Measurements from ENCODE around the gene CNIH3.

The CNIH3 gene

DNA sequence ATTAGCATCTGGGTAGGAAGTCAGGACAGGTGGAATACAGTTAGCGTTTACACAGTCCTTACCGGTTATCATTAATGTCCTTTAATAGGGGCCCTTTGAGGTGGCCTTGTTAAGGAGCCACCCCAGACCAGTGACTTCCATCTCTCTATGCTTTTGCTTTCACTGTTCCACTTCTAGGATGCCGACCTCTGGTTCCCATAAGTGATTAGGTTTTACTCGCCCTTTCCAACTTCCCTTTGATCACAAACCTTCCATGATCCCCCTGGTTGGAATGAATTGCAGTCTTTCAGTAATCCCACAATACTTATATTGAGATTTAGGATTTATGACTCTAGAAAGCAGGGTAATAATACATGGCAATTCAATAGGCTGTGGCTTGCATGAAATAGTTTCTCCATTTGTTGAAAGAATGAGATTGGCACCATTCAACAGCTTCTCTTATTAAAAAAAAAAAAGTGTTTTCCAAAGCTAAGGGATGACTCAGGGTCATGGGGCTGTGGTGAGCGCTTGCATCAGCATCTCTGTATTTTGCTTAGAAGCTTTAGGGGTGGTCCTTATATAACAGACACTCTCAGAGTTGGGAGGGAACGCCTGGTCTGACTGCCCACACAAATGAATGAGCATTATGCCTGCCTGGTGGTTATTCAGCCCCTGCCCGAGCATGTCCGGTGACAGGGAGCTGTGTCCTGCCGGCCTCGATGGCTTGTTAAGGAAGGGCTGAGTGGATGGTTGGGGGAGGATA lies 110.5 kb downstream of the CNIH3 start:
- DNase-seq: no peak

GRCh38 chr1:224727351-224728289 lies 111.5 kb downstream of the CNIH3 start:
- no peak for DNase-seq

DNA sequence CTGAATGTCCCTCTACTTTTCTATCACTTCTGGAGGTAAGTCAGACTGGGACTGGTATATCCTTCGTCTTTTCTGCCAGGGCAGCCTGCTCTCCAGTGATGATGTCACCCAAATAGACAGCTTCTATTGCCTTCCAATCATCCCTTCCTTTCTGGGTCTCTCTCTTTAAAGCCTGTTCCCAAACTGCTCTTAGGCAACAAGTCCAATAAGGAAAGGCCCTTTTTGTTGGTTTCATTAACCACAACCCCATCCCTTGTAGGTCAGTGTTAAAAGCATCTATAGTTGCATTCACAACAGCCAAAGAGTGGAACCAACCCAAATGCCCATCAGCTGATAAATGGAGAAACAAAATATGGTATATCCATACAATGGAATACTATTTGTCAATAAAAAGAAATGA lies 114.4 kb downstream of the CNIH3 start:
- no peak for DNase-seq

DNA sequence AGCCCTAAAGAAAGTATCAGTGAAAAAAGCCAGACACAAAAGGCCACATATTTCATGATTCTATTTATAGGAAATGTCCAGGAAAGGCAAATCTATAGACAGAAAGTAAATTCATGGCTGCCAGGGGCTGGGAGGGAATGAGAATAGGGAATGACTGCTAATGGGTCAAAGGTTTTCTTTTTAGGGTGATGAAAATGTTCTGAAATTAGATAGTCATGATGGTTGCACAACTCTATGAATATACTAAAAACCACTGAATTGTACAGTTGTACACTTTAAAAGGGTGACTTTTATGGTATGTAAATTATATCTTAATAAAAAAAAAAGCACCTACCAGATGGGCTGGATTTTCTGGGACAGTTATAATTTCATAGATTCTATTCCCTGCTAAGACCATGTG lies 114.8 kb downstream of the CNIH3 start:
- no peak for DNase-seq

DNA sequence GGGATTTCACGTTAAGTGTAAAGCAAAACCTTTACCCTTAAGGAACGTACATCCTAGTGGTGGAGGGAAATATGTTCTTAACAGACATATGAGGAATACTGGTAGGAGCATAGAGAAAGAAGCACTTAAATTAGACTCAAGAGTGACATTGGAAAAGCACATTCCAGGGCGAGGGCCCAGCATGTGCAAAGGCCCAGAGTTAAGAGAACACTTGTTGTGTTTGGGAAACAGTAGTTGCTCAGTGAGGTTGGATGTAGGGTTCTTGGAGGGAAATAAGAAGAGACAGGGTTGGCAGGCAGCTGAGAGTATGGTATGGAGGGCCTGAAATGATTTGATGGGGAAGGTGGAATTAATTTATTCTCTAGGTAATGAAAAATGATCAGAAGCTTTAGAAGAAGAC lies 115.5 kb downstream of the CNIH3 start:
- DNase-seq: no peak

GRCh38 chr1:224732377-224733026 lies 116.4 kb downstream of the CNIH3 start:
- DNase-seq: no peak

DNA sequence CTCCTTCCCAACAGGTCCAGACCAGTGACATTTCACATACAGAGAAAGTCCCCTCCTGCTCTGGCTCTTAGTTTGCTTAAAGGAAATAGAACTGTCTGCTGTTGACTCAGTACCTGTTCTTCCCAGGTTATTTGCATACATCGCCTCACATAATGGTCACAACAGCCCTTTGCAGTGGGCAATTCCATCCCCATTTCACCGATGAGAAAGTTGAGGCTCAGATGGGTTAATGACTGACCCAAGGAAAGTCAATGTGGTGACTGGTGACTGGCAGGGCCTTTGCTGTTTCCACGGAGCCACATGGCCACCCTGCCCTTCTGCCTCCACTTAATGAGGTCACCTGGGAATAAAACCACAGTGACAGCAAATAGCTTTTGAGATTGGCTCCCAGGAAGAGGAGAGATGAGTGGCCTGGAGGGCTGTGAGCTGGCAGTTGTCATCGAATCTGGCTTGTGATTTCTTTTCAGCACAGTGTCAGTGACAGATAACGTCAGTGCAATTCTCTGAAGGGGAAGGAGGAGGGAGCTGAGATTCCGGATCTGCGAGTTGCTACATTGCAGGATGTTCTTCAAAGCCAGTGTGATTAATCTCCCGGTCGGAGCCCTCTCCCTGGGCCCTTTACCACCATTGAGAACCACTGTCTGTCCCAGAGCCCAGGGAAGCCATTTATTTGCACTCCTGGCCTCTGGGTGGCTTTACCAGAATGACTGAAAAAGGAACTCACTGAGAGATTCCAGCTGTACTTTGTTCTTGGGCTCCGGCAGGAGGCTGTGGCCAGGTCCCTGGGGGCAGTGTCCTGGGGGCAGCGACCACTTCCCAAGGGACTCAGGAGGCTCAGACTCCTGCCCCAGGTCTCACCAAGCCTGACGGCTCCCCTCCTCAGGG lies 117.2 kb downstream of the CNIH3 start:
- DNase-seq: no peak

GRCh38 chr1:224734261-224734935 lies 118.3 kb downstream of the CNIH3 start:
- DNase-seq: no peak

GRCh38 chr1:224735159-224735558 lies 119.0 kb downstream of the CNIH3 start:
- no peak for DNase-seq

- no peak for DNase-seq
Observed at GRCh38 chr1:224736619-224737352, 120.7 kb downstream of the CNIH3 start.

DNA sequence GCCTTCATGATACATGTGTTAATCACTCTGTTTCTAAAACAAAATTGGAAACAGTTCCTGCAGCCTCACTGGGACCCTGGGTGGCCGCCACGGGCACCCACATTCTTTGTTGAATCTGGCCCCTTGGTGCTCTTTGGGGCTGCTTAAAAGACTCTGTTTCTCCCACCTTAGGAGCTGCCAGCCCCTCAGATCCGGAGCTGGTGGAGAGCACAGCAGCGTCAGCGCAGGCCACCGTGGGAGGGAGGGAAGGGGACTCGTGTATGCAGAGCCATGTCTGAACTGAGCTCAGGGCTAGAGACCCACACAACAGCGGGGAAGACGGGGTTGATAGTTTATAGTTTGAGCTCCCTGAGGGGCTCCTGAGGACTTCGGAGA lies 121.2 kb downstream of the CNIH3 start:
- no peak for DNase-seq

DNA sequence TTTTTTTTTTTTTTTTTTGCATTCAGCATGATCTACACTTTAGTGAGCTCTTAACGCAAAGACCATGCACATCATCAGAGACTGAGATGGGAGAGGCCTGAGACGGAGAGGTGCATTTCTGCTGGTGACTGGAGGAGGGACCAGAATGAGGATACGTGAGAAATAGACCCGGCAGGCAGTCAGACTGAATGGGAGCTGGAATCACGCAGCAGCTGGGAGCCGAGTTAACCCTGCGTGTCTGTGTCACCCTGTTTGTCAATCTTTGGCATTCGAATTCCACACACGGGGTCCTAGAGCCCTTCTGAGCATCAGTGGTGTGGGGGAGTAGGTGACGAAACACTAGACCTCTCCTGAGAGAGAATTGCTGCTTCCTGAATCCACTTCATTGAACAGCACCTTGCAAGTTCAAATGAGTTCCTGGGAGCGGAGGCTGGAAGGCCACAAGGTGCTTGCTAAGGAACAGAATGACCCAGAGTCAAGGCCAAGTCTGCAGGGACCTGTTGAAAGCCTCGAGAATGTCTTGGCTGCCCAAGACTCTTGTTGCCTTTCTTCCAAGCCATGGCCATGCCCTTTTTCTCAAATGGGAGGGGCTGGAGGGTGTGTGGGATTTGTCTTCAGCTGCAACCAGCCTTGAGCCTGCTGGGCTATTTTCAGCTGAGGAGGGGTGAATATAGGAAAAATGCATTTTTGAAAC lies 123.3 kb downstream of the CNIH3 start:
- DNase-seq: no peak

GRCh38 chr1:224739997-224740684 lies 124.0 kb downstream of the CNIH3 start:
- DNase-seq: no peak

- no peak for DNase-seq
Observed at GRCh38 chr1:224740685-224741052, 124.6 kb downstream of the CNIH3 start.

GRCh38 chr1:224742349-224742748 lies 126.2 kb downstream of the CNIH3 start:
- DNase-seq: no peak

DNA sequence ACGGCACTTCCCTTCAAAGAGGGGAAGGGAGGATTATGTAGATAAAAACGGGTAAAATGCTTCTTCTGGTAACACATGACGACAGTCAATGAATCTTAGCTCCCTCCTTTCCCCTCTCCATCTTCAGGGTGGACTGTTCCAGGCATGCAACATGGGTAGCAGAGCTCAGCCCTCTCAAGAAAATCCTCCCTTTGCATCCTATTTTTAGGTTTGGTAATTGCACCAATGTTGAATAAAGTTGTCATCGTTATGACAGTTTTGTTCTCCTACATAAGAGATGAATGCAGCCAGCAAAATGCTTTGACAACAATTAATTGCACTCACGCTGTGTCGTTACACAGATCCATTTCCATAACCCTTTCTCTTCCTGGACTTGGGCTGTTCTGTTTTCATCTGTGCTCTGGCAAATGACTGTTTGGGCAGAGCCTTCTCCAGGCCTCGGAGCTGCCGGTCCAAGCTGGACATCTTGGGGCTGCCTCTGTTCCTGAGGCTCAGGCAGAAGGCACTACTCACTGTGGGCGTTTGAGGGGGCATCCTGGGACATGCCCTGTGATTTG lies 127.6 kb downstream of the CNIH3 start:
- DNase-seq: no peak

DNA sequence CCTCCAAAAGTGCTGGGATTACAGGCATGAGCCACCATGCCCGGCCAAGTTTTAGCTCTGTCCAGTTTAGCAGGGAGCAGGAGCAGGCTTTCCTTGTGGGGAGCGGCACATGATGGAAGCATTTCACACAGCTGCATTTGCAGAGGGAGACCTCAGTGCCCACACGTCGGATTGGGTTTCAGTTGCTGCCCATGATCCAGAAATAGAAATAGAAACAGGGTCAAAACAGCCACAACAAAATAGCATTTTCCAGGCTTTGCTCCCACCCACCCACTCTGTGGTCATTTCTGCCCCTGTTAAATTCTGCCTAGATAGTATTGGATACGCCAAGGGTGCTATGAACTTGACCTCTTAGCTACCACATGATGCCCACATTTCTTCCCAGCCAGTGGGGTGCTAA lies 128.4 kb downstream of the CNIH3 start:
- no peak for DNase-seq

DNA sequence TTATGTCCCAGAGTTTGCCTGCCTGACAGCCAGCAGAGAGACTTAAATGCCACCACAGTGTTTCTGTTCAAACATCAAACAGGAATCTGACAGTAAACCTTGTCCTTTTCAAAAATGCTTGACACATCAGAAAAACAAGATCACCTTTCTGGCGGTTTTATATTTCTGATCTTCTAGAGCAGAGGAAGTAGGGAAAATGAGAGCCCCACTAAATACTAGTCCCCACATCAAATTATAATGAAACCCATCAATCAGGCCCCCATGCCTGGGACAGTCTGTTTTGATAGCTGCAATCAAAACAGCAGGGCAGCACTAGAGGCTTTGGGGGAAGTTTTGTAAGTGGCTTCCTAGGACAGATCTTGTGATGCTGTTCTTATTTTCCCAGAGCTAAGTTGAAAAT lies 129.3 kb downstream of the CNIH3 start:
- DNase-seq: no peak

GRCh38 chr1:224745924-224746323 lies 129.8 kb downstream of the CNIH3 start:
- no peak for DNase-seq

GRCh38 chr1:224747578-224747977 lies 131.5 kb downstream of the CNIH3 start:
- DNase-seq: no peak
